A549 (cell line): ENCODE data around the gene MUC2.

Experiments
- BHLHE40 ChIP-seq: IDR thresholded peaks from 2 replicates; pipeline ENCODE4 v1.6.1; 2012; ENCODE audit warnings: low read depth, low read length, inconsistent platforms
- CBX2 ChIP-seq: fragments of 200-600 bp; sonication (generic); IDR thresholded peaks from 2 replicates; pipeline ENCODE4 v1.6.1; 2016; ENCODE audit warnings: low read depth, mild to moderate bottlenecking, borderline replicate concordance
- CEBPB ChIP-seq, 2 experiments: fragments of >200 bp in 1 of 2; sonication (Bioruptor Twin) in 1 of 2; formaldehyde crosslinking in 1 of 2; IDR thresholded peaks; 2 replicates each; pipeline ENCODE4 v1.6.1; 2012 to 2016
- EP300 ChIP-seq, 2 experiments: fragments of >200 bp; sonication (Bioruptor Twin); formaldehyde crosslinking; IDR thresholded peaks; 2 replicates in 1 of 2; 3 replicates in 1 of 2; pipeline ENCODE4 v1.6.1; 2016 to 2017
- POLR2A ChIP-seq: IDR thresholded peaks from 2 replicates; pipeline ENCODE4 v1.6.1; 2012; ENCODE audit warnings: mild to moderate bottlenecking, low read length
- RAD21 ChIP-seq, 2 experiments: fragments of >200 bp in 1 of 2; sonication (Bioruptor Twin) in 1 of 2; formaldehyde crosslinking in 1 of 2; IDR thresholded peaks in 1 of 2; conservative IDR thresholded peaks in 1 of 2; 2 replicates in 1 of 2; 3 replicates in 1 of 2; pipeline ENCODE4 v1.6.1; 2012 to 2018; ENCODE audit warnings: inconsistent platforms in 1 of 2
- RCOR1 ChIP-seq: fragments of 150-350 bp; IDR thresholded peaks from 2 replicates; pipeline ENCODE4 v1.6.1; 2014; ENCODE audit warnings: antibody characterized with exemption, low read length, low read depth
- TF ChIP-seq, protein P1 (sequence below): fragments of >200 bp; sonication (Bioruptor Twin); formaldehyde crosslinking; IDR thresholded peaks from 3 replicates; pipeline ENCODE4 v1.5.1; 2016
- TF ChIP-seq, protein P2 (sequence below): fragments of 200-600 bp; sonication (generic); IDR thresholded peaks from 2 replicates; pipeline ENCODE4 v1.6.1; 2016; ENCODE audit warnings: antibody characterized with exemption, mild to moderate bottlenecking, moderate library complexity

DNA sequence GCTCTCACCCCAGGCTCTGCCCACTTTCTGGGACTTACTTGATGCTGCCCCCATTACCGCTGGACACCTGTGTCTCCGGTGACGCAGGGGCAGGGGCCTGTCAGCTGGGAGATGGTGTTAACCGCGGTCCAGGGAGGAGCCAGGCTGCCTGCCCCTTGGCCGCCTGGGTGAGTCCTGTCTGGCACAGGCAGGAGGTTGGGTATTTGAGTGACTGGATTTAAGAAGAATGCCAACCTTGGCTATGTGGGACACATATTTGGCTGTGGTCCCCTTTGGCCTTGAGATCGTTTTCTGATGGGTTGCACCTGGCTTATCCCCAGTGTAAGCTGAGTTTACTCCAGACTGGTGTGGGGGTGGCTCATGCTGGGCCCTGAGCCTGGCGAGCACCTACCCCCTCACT lies 40.7 kb upstream of the MUC2 start:
- TF ChIP-seq RCOR1: no peak
- TF ChIP-seq RAD21 (conservative IDR thresholded peaks at IDR 0.05 in 1 of 2, IDR thresholded peaks at IDR 0.05 in 1 of 2): no peak
- TF ChIP-seq EP300 (IDR thresholded peaks at IDR 0.05): no peak
- TF ChIP-seq POLR2A: no peak
- TF ChIP-seq CEBPB (IDR thresholded peaks at IDR 0.05): no peak
- TF ChIP-seq, protein P1, sequence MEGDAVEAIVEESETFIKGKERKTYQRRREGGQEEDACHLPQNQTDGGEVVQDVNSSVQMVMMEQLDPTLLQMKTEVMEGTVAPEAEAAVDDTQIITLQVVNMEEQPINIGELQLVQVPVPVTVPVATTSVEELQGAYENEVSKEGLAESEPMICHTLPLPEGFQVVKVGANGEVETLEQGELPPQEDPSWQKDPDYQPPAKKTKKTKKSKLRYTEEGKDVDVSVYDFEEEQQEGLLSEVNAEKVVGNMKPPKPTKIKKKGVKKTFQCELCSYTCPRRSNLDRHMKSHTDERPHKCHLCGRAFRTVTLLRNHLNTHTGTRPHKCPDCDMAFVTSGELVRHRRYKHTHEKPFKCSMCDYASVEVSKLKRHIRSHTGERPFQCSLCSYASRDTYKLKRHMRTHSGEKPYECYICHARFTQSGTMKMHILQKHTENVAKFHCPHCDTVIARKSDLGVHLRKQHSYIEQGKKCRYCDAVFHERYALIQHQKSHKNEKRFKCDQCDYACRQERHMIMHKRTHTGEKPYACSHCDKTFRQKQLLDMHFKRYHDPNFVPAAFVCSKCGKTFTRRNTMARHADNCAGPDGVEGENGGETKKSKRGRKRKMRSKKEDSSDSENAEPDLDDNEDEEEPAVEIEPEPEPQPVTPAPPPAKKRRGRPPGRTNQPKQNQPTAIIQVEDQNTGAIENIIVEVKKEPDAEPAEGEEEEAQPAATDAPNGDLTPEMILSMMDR: no peak
- TF ChIP-seq, protein P2, sequence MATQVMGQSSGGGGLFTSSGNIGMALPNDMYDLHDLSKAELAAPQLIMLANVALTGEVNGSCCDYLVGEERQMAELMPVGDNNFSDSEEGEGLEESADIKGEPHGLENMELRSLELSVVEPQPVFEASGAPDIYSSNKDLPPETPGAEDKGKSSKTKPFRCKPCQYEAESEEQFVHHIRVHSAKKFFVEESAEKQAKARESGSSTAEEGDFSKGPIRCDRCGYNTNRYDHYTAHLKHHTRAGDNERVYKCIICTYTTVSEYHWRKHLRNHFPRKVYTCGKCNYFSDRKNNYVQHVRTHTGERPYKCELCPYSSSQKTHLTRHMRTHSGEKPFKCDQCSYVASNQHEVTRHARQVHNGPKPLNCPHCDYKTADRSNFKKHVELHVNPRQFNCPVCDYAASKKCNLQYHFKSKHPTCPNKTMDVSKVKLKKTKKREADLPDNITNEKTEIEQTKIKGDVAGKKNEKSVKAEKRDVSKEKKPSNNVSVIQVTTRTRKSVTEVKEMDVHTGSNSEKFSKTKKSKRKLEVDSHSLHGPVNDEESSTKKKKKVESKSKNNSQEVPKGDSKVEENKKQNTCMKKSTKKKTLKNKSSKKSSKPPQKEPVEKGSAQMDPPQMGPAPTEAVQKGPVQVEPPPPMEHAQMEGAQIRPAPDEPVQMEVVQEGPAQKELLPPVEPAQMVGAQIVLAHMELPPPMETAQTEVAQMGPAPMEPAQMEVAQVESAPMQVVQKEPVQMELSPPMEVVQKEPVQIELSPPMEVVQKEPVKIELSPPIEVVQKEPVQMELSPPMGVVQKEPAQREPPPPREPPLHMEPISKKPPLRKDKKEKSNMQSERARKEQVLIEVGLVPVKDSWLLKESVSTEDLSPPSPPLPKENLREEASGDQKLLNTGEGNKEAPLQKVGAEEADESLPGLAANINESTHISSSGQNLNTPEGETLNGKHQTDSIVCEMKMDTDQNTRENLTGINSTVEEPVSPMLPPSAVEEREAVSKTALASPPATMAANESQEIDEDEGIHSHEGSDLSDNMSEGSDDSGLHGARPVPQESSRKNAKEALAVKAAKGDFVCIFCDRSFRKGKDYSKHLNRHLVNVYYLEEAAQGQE: no peak
- no peak for TF ChIP-seq BHLHE40
- TF ChIP-seq CBX2: no peak
